ENCODE measurements around the gene HMGXB4.

Gene HMGXB4

GRCh38 chr22:35310556-35311550 is 53.6 kb downstream of the HMGXB4 start:
- no peak for DNase-seq (ENCODE audit: low read depth in 2 of 2)

DNA sequence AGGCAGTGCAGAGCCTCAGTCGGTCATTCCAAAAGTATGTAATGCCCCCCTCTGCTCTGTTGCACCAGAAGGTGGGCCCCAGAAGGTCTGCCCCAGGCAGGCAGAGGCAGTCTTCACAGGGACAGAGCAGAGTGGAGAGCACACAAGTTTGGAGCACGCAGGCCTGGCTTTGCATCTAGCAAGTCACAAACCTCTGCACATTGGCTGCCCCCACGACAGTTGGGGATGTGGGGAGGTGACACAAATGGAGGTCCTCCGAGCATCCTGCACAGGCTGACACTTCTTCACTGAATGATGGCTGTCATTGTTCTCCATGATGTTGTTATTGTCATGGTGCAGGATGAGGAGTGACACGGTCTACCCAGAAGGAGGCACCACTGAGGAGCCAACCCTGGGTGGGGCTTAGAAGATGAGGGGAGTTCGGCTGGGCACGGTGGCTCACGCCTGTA is 54.3 kb downstream of the HMGXB4 start:
- DNase-seq (ENCODE audit: low read depth in 2 of 2) = no peak

DNA sequence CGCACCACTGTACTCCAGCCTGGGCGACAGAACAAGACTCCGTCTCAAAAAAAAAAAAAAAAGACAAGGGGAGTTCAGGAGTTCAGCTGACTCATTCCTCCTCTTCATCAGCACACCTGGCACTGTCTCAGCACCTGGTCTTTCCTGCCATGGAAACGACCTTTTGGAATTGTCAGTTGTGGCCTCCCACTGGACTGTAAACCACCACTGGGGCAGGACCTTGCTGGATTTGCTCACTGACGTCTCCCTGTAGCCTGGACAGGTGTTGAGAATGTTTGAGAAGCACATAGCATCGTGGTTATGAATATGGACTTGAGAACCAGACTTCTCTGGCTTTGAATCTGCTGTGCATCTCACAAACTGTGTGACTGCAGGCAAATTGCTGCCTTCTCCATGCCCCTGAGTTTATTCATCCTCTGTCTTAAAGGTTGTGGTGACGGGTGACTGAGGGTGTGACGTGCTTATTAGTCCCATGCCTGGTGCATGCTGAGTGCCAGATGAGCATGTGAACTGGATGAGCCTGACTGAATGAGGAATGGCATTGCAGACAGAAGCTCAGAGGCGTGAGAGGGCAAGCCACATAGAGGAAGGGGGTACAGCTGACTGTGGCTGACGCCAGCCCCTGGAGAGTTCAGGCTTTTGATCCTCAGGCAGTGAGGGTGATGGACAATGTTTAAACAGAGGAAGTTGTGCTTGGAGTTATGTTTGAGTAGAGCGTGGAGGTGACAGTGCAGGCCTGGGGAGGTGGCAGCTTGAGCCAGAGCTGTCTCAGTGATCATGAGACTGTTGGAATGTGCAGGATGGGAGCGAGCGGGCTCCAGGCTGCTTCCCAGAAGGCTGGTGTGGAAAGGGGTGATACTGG is 55.1 kb downstream of the HMGXB4 start:
- no peak for DNase-seq (ENCODE audit: low read depth in 2 of 2)

- no peak for DNase-seq (ENCODE audit: low read depth in 2 of 2)
Observed at GRCh38 chr22:35313311-35314121, 56.2 kb downstream of the HMGXB4 start.

DNA sequence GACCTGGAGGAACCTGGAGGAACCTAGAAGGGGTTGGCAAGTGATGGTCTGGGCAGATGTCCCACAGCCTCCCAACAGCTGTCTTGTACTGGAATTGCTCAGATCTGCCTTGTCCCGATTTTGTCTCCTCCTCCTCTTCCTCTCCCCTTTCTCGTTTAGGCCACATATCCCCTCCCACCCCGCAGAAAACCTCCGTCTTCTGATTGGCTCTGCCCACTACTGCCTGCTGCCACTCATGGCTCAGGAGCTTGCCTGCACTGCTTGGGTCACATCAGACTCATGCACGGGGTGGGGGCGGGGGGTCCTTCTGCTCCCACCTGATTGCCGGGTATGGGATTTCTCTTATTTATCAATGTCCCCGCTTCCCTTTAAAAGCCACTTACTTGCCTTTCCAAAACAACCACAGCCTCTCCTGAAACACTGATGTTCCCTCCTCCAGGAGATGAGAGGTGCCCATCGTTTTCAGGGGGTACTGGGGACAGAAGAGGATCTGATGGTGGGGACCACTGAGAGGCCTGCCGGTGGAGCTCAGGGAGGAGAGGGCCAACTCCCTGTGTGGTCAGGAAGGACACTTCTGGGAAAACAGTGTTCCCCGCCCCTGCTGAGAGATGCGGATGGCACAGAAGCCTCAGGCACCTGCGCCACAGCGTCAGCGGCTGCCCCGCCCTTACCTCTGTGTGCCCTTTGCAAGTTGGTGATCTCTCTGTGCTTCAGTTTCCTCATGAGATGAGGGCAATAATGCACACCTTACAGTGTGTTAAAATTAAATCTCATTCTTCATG is 57.1 kb downstream of the HMGXB4 start:
- no peak for DNase-seq (ENCODE audit: low read depth in 2 of 2)

GRCh38 chr22:35315141-35315854 is 58.0 kb downstream of the HMGXB4 start:
- DNase-seq (ENCODE audit: low read depth in 2 of 2) = no peak

GRCh38 chr22:35315855-35316745 is 58.8 kb downstream of the HMGXB4 start:
- no peak for DNase-seq (ENCODE audit: low read depth in 2 of 2)

- no peak for DNase-seq (ENCODE audit: low read depth in 2 of 2)
Observed at GRCh38 chr22:35316751-35317150, 59.5 kb downstream of the HMGXB4 start.

DNA sequence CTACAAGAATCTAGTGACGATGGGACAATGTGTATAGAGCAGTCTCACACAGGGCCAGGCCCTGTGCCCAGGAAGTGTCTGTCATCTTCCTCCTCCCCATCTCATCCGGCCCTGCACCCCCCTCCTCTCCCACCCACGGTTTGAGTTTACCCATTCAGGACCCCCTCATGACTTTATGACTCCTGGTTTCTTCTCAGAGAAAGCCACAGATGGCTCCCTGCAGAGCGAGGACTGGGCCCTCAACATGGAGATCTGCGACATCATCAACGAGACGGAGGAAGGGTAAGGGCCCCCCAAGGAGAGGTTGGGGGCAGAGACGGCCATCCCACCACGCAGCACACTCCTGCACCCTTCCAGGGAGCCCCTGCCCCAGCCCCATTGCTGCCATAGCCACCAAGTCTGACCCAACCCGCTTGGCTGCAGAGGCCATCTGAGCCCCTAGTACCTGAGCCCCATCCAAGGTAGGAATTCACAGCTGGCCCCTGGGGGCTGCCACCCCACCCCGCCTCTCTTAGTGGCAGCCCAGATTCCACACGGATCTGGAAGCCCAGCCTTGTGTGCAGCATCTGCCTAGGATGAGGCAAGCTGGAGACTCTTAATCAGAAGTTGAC is 60.5 kb downstream of the HMGXB4 start:
- no peak for DNase-seq (ENCODE audit: low read depth in 2 of 2)

DNA sequence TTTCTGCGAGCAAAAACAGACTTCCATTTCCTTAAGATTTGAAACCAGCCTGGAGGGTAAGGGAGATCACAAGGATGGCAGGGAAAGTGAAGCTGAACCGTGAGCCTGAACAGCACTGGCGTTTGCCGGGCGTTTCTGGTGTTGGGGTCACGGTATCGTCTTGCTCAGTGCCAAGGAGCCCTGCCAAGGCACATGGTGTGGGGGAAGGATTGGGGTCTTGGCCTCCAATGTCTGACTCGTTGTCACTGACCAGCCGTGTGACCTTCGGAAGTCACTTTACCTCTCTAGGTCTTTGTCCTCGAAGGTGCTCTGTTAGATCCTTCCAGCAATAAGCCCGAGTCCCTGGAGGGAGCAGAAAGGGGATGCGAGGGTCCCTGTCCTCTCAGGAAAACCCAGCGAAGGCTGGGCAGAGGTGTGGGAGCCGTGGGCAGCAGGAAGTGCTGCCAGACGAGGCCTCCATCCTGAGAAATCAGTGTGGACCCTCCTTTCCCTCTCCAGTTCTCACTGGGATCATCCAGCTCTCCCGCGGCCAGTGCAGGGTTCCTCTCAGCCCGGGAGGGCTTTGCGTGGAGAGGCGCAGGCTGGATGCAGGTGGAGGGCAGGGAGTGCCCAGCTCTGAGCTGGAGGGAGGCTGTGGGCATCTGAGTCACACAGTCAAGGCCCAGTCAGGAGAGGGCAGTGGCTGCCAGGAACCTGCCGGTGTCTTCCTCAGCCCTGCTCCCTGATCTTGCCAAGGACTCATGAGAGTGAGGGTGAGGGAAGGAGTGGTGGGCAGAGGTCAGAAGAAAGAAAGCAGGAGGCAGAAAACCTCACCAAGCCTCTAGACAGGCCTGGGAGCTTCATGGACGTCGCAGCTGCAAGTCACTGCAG is 61.3 kb downstream of the HMGXB4 start:
- DNase-seq (ENCODE audit: low read depth in 2 of 2) = no peak

DNA sequence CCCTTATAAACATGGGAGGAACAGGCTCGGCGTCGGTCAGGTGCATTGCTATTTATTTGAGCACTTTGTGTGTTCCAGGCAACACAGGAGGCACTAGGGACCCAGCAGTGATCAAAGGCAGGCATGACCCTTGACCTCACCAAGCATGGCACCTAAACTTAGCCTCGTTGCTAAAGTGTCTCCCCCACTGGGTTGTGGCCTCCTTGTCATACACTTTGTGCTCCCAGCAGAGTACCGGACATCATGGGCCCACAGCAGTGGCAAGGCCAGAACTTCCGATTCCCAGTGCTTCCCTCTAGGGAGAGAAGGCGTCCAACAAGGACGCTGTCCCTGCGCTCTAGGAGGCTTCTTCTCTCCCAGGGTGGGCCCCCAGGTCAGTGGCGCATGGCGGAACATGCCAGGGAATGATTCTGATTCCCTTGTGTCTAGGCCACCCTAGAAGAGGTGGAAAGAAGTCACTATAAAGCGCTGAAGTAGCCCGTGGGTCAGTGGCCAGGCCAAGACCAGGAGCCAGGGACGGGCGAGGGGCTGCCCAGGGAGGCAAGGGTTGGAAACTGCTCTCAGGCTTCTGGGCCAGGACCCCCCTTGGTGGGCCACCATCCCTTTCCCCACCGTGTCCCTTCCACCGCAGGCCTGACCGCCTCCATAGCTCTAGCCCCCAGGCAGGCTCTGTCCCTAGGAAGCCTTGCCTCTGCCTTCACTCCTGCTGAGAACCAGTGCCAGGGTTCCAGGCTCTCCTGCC is 62.1 kb downstream of the HMGXB4 start:
- DNase-seq (ENCODE audit: low read depth in 2 of 2) = no peak

- DNase-seq (ENCODE audit: low read depth in 2 of 2) = no peak
Observed at GRCh38 chr22:35322126-35322525, 64.8 kb downstream of the HMGXB4 start.

DNA sequence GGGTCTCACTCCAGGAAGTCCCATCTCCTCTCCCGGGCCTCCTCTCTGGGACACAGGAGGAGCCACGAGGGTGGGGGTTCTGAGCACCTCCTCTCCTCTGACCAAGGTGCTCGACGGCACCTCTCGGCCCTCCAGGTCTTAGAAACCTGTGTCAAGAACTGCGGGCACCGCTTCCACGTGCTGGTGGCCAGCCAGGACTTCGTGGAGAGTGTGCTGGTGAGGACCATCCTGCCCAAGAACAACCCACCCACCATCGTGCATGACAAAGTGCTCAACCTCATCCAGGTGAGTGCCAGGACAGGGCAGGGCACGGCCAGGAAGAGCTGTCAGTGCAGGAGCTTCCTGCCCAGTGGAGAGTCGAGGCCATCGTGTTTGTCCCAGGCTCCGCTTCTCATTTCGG is 65.6 kb downstream of the HMGXB4 start:
- no peak for DNase-seq (ENCODE audit: low read depth in 2 of 2)

- no peak for DNase-seq (ENCODE audit: low read depth in 2 of 2)
Observed at GRCh38 chr22:35323305-35323704, 66.0 kb downstream of the HMGXB4 start.

DNA sequence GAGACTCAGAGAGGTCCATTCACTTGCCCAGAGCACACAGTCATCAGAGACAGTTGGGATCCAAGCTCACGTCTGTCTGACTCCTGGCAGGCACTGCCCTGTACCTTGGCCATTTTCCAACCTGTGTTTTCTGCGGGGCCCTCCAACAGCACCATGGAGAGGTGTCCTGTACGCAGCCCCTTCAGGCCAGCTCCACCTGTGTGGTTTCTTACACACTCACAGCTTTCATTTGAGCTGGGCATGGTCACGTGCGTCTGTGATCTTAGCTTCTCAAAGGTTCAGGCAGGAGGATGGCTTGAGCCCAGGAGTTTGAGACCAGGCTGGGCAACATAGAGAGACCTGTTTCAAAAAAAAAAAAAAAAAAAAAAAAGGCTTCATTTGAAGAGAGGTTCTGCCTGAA is 66.8 kb downstream of the HMGXB4 start:
- DNase-seq (ENCODE audit: low read depth in 2 of 2) = no peak

- no peak for DNase-seq (ENCODE audit: low read depth in 2 of 2)
Observed at GRCh38 chr22:35324762-35325161, 67.5 kb downstream of the HMGXB4 start.

- no peak for DNase-seq (ENCODE audit: low read depth in 2 of 2)
Observed at GRCh38 chr22:35325209-35325608, 67.9 kb downstream of the HMGXB4 start.

All from stimulated activated CD4-positive, alpha-beta T cell treated with anti-CD3 and anti-CD28 coated beads, Interleukin-12 subunit alpha, Interleukin-12 subunit beta, amount 100 ng/mL, for 24 hours (primary cell).